GM12878 (cell line): ENCODE data around the gene CD180. TPM values are rescaled to one million over a fixed set of nuclear protein-coding genes. Genes with fewer than 3 reads are reported as not detected.

Experiments used
- ATAC-seq: fragments of 200-7000 bp; cut with Tn5 transposase; 3 replicates; pipeline ENCODE4 v1.9.1; 2020; ENCODE audit warnings: mild to moderate bottlenecking, moderate library complexity
- BruUV-seq: library from RNA; stranded (reverse); fragments of 400-500 nt; replicated peaks from 2 replicates; lab custom pipeline; 2021; lab: Mats Ljungman, UMichigan
- CTCF ChIA-PET: fragments of 300-600 bp; sonication (Branson Sonifier 250); formaldehyde crosslinking; extraction: SDS; loops from one replicate; lab custom pipeline; 2021; ENCODE audit warnings: inconsistent platforms; lab: Yijun Ruan, JAX
- POLR2A ChIA-PET: fragments of 350-600 bp; formaldehyde crosslinking; extraction: SDS; loops from one replicate; lab custom pipeline; 2021; ENCODE audit warnings: inconsistent platforms; lab: Charles Lee
- RAD21 ChIA-PET: fragments of 300-600 bp; sonication (Branson Sonifier 250); formaldehyde crosslinking; loops from one replicate; lab custom pipeline; 2023; ENCODE audit warnings: antibody characterized with exemption; ENCODE audit not compliant: unreplicated experiment; lab: Charles Lee
- SMC1A ChIA-PET: fragments of 300-600 bp; sonication (Branson Sonifier 250); formaldehyde crosslinking; loops from one replicate; lab custom pipeline; 2023; ENCODE audit not compliant: unreplicated experiment, uncharacterized antibody; lab: Charles Lee
- DNase-seq: peaks from one replicate; pipeline ENCODE4 v3.0.0-alpha.2; 2011; ENCODE audit warnings: low read depth, low spot score
- FAIRE-seq: peaks from 3 replicates; lab custom pipeline; 2011; peaks lifted over from hg19 to GRCh38; lab: Jason Lieb, UNC
- H2AFZ ChIP-seq: 2 replicates; pipeline ENCODE4 v1.6.0; 2011; ENCODE audit warnings: low read depth, low read length, control low read depth; ENCODE audit not compliant: control insufficient read depth
- H3K27ac ChIP-seq: 2 replicates; pipeline ENCODE4 v1.5.1; 2011; ENCODE audit warnings: control low read depth; ENCODE audit not compliant: control insufficient read depth, insufficient read depth
- H3K27me3 ChIP-seq, 2 experiments: replicated peaks in 1 of 2; 2 replicates each; pipeline versions ENCODE4 v1.6.0 to v1.6.1; 2011; ENCODE audit warnings: low read length in 1 of 2; ENCODE audit not compliant: control insufficient read depth in 2 of 2, insufficient read depth in 2 of 2
- H3K36me3 ChIP-seq, 2 experiments: 2 replicates each; pipeline ENCODE4 v1.5.1; 2011; ENCODE audit warnings: low read length in 1 of 2; ENCODE audit not compliant: control insufficient read depth in 2 of 2, insufficient read depth in 2 of 2
- H3K4me1 ChIP-seq: 2 replicates; pipeline ENCODE4 v1.6.1; 2011; ENCODE audit warnings: mild to moderate bottlenecking, low read length, moderate library complexity, mixed read lengths; ENCODE audit not compliant: control insufficient read depth, insufficient read depth
- H3K4me2 ChIP-seq: 2 replicates; pipeline ENCODE4 v1.6.0; 2011; ENCODE audit warnings: control low read depth; ENCODE audit not compliant: control insufficient read depth, insufficient read depth
- H3K4me3 ChIP-seq: fragments of 200-600 bp; sonication (generic); 2 replicates; pipeline ENCODE4 v1.5.1; 2016
- H3K79me2 ChIP-seq: 2 replicates; pipeline ENCODE4 v1.6.0; 2011; ENCODE audit warnings: low read length; ENCODE audit not compliant: control insufficient read depth, insufficient read depth
- H3K9ac ChIP-seq: 2 replicates; pipeline ENCODE4 v1.8.0; 2011; ENCODE audit warnings: low read length, control low read depth, mixed read lengths; ENCODE audit not compliant: control insufficient read depth, insufficient read depth
- H3K9me3 ChIP-seq: replicated peaks from 3 replicates; pipeline ENCODE4 v1.5.1; 2011; ENCODE audit warnings: mild to moderate bottlenecking, low read length; ENCODE audit not compliant: control insufficient read depth, insufficient read depth
- H4K20me1 ChIP-seq: 2 replicates; pipeline ENCODE4 v1.6.0; 2011; ENCODE audit not compliant: control insufficient read depth, insufficient read depth
- ASH2L ChIP-seq: fragments of 300-600, 200-600 bp; sonication (generic); IDR thresholded peaks from 2 replicates; pipeline ENCODE4 v1.6.1; 2017; ENCODE audit warnings: low read depth, mild to moderate bottlenecking, borderline replicate concordance
- BCL11A ChIP-seq: IDR thresholded peaks from 2 replicates; pipeline ENCODE4 v1.6.1; 2011; ENCODE audit warnings: low read depth, low read length
- BMI1 ChIP-seq: fragments of 450-650 bp; IDR thresholded peaks from 2 replicates; pipeline ENCODE4 v1.6.1; 2016; ENCODE audit warnings: mild to moderate bottlenecking, moderate library complexity, borderline replicate concordance
- EGR1 ChIP-seq, 2 experiments: IDR thresholded peaks; 1 replicate in 1 of 2; 2 replicates in 1 of 2; pipeline ENCODE4 v1.6.1; 2011 to 2012; ENCODE audit warnings: low read depth in 2 of 2, low read length in 2 of 2, borderline replicate concordance in 1 of 2, mild to moderate bottlenecking in 1 of 2, moderate library complexity in 1 of 2
- ETV6 ChIP-seq, 2 experiments: fragments of 450-650 bp in 1 of 2; IDR thresholded peaks in 1 of 2; conservative IDR thresholded peaks in 1 of 2; 2 replicates each; pipeline ENCODE4 v1.6.1; 2014; ENCODE audit warnings: antibody characterized with exemption in 1 of 2, borderline replicate concordance in 1 of 2, low read depth in 1 of 2, mild to moderate bottlenecking in 1 of 2, moderate library complexity in 1 of 2
- FOXM1 ChIP-seq: IDR thresholded peaks from 2 replicates; pipeline ENCODE4 v1.6.1; 2012; ENCODE audit warnings: low read depth, mild to moderate bottlenecking, inconsistent platforms, low read length, moderate library complexity
- NR2C2 ChIP-seq: IDR thresholded peaks from 2 replicates; pipeline ENCODE4 v1.6.1; 2011; ENCODE audit warnings: borderline replicate concordance, low read depth; ENCODE audit not compliant: control insufficient read depth, insufficient read length
- NR2F1 ChIP-seq: fragments of 450-650 bp; conservative IDR thresholded peaks from 2 replicates; pipeline ENCODE4 v1.6.1; 2017; ENCODE audit warnings: mild to moderate bottlenecking
- NRF1 ChIP-seq: conservative IDR thresholded peaks from 2 replicates; pipeline ENCODE4 v1.6.1; 2011; ENCODE audit warnings: mild to moderate bottlenecking, low read depth, low read length, improper control_type of control experiment
- PAX8 ChIP-seq: fragments of 450-650 bp; IDR thresholded peaks from 2 replicates; pipeline ENCODE4 v1.6.1; 2017; ENCODE audit warnings: mild to moderate bottlenecking, moderate library complexity
- RAD21 ChIP-seq: IDR thresholded peaks from 2 replicates; pipeline ENCODE4 v1.6.1; 2011; ENCODE audit warnings: mild to moderate bottlenecking, low read depth, low read length, moderate library complexity; ENCODE audit not compliant: insufficient read depth
- SMC3 ChIP-seq: IDR thresholded peaks from 2 replicates; pipeline ENCODE4 v1.6.1; 2011; ENCODE audit warnings: low read length, improper control_type of control experiment, borderline replicate concordance
- TAF1 ChIP-seq: IDR thresholded peaks from 2 replicates; pipeline ENCODE4 v1.6.1; 2011; ENCODE audit warnings: mild to moderate bottlenecking, low read depth, low read length, borderline replicate concordance
- WRNIP1 ChIP-seq: IDR thresholded peaks from 2 replicates; pipeline ENCODE4 v1.6.1; 2011; ENCODE audit warnings: low read depth, low read length, improper control_type of control experiment, borderline replicate concordance
- YY1 ChIP-seq: IDR thresholded peaks from 2 replicates; pipeline ENCODE4 v1.6.1; 2011; ENCODE audit warnings: low read depth, mild to moderate bottlenecking, low read length
- ZNF24 ChIP-seq: fragments of 450-650 bp; IDR thresholded peaks from 2 replicates; pipeline ENCODE4 v1.6.1; 2017; ENCODE audit warnings: antibody characterized with exemption, mild to moderate bottlenecking
- ZSCAN29 ChIP-seq: fragments of 450-650 bp; IDR thresholded peaks from 2 replicates; pipeline ENCODE4 v1.6.1; 2017; ENCODE audit warnings: mild to moderate bottlenecking, moderate library complexity
- WGBS: methylation state at CpG from one replicate; pipeline ENCODE4 v1.1.6; 2016; ENCODE audit warnings: low lambda C conversion rate; ENCODE audit not compliant: insufficient replicate concordance, insufficient coverage; ENCODE audit errors: missing lambda C conversion rate; 5-methylcytosine and 5-hydroxymethylcytosine counted together
- in situ Hi-C: fragments of 300-500 bp; cut with MboI; formaldehyde crosslinking; loops from 9 replicates; pipeline ENCODE4 v1.14.3; 2018; ENCODE audit warnings: mixed read lengths
- intact Hi-C: fragments of 100-400 bp; cut with micrococcal nuclease; formaldehyde crosslinking; loops from one replicate; pipeline ENCODE4 v1.14.2; 2022; ENCODE audit not compliant: unreplicated experiment
- polyA plus RNA-seq, 11 experiments: library from polyadenylated mRNA; depleted of rRNA in 4 of 11; unstranded in 6 of 11; stranded (reverse) in 5 of 11; fragments of >200 nt; fragmentation: Nextera tagmentation in 4 of 11; fragmentation: Illumina TruSeq in 1 of 11; extraction: Ambion mirVana in 4 of 11; extraction: Trizol in 1 of 11; gene quantifications; 1 replicate in 1 of 11; 2 replicates in 10 of 11; pipeline versions ENCODE4 v1.2.1 to v1.2.3, GENCODE V29; 2011 to 2016; ENCODE audit warnings: inconsistent platforms in 2 of 11, missing spikeins in 2 of 11, low read depth in 1 of 11
- total RNA-seq, 4 experiments: library from RNA; depleted of rRNA in 3 of 4; stranded (reverse); fragments of >200 nt in 3 of 4; fragmentation: Illumina TruSeq in 1 of 4; extraction: Trizol in 1 of 4; gene quantifications; 2 replicates each; pipeline versions ENCODE4 v1.2.1 to v1.2.3, GENCODE V29; 2013 to 2021
- TF ChIP-seq, protein P1 (sequence below): fragments of 450-650 bp; IDR thresholded peaks from 2 replicates; pipeline ENCODE4 v1.6.1; 2017; ENCODE audit warnings: borderline replicate concordance
- TF ChIP-seq, protein P2 (sequence below): IDR thresholded peaks from 2 replicates; pipeline ENCODE4 v1.6.1; 2012; ENCODE audit warnings: low read depth, low read length, improper control_type of control experiment

The CD180 gene
- total and polyA plus RNA-seq, 10 of the 15 experiments (the other 5 are each of a cell fraction or from before 2014, with no cell fraction given), result 0.22 to 9.7 (median 2.9) TPM

DNA sequence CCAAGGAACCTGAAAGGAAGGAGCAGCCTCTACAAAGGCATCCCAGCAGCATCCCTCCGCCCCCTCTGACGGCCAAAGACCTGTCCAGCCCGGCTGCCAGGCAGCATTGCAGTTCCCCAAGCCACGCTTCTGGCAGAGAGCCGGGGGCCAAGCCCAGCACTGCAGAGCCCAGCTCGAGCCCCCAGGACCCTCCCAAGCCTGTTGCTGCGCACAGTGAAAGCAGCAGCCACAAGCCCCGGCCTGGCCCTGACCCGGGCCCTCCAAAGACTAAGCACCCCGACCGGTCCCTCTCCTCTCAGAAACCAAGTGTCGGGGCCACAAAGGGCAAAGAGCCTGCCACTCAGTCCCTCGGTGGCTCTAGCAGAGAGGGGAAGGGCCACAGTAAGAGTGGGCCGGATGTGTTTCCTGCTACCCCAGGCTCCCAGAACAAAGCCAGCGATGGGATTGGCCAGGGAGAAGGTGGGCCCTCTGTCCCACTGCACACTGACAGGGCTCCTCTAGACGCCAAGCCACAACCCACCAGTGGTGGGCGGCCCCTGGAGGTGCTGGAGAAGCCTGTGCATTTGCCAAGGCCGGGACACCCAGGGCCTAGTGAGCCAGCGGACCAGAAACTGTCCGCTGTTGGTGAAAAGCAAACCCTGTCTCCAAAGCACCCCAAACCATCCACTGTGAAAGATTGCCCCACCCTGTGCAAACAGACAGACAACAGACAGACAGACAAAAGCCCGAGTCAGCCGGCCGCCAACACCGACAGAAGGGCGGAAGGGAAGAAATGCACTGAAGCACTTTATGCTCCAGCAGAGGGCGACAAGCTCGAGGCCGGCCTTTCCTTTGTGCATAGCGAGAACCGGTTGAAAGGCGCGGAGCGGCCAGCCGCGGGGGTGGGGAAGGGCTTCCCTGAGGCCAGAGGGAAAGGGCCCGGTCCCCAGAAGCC is 30.8 kb downstream of the CD180 start:
- DNase-seq, result no peak
- Histone ChIP-seq H3K79me2 (no peaks in the 10 kb centered on the region), H3K36me3 (no peaks in the 10 kb centered on the region), H3K4me3 (no peak overlapping the region), H4K20me1 (no peaks in the 10 kb centered on the region), H3K9me3 (no peaks in the 10 kb centered on the region), H3K4me2 (peak overlapping the region; percentile 63; the same call in 1 of the 2 replicates), H3K4me1 (peaks cover 8% of the 10 kb centered on the region), H3K9ac (no peak overlapping the region; the same call in 1 of the 2 replicates), H3K27ac (peak overlapping the region; percentile 37), H2AFZ (peak overlapping the region; percentile 75), H3K27me3 (no peaks in the 10 kb centered on the region; a peak in 1 of 4 replicates)
- BruUV-seq, result no TSS peak
- SMC1A ChIA-PET, result interaction anchor here (0.8 to 3.0 kb wide), 5 partner anchors 10 to 43 kb away, joined by 3 to 29 read pairs (median 6); no protein-coding TSS in a partner anchor
- intact Hi-C loops, result loop anchor here (1.0 kb wide), 1 partner anchor 42 kb away; no protein-coding TSS in a partner anchor
- FAIRE-seq, result peak; percentile 92
- peak; percentile 93 for ATAC-seq
- POLR2A ChIA-PET, result no interaction called here
- CTCF ChIA-PET, result interaction anchor here (0.8 to 7.9 kb wide), 4 partner anchors 9 to 41 kb away, joined by 3 to 137 read pairs (median 19); no protein-coding TSS in a partner anchor
- in situ Hi-C loops, result no loop called here
- 57% methylated on average over 36 of the region's 36 CpGs for WGBS
- RAD21 ChIA-PET, result interaction anchor here (0.6 to 7.0 kb wide), 2 partner anchors 41 to 158 kb away, joined by 3 to 71 read pairs; no protein-coding TSS in a partner anchor
- TF ChIP-seq EGR1 (IDR thresholded peaks at IDR 0.05; ENCODE audit: borderline replicate concordance in 1 of 2, low read depth in 2 of 2, low read length in 2 of 2), result peak in 1 of 2 experiments; percentile 66; a peak in 2 of 3 replicates
- no peak for TF ChIP-seq ASH2L
- no peak for TF ChIP-seq BCL11A
- no peak for TF ChIP-seq ZSCAN29
- TF ChIP-seq BMI1, result no peak
- peak; percentile 88 for TF ChIP-seq RAD21
- no peak for TF ChIP-seq ETV6 (conservative IDR thresholded peaks at IDR 0.05 in 1 of 2, IDR thresholded peaks at IDR 0.05 in 1 of 2; ENCODE audit: borderline replicate concordance in 1 of 2, low read depth in 1 of 2)
- no peak for TF ChIP-seq WRNIP1
- TF ChIP-seq NRF1, result no peak
- TF ChIP-seq, protein P1, sequence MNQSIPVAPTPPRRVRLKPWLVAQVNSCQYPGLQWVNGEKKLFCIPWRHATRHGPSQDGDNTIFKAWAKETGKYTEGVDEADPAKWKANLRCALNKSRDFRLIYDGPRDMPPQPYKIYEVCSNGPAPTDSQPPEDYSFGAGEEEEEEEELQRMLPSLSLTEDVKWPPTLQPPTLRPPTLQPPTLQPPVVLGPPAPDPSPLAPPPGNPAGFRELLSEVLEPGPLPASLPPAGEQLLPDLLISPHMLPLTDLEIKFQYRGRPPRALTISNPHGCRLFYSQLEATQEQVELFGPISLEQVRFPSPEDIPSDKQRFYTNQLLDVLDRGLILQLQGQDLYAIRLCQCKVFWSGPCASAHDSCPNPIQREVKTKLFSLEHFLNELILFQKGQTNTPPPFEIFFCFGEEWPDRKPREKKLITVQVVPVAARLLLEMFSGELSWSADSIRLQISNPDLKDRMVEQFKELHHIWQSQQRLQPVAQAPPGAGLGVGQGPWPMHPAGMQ, result no peak
- no peak for TF ChIP-seq PAX8
- no peak for TF ChIP-seq FOXM1
- TF ChIP-seq NR2F1, result no peak
- TF ChIP-seq YY1, result 0 out of 2 replicates have a peak, but pooled peaks have one; percentile 43
- 0 out of 2 replicates have a peak, but pooled peaks have one; percentile 7 for TF ChIP-seq TAF1
- TF ChIP-seq SMC3, result peak; percentile 84; the same call in 1 of the 2 replicates
- TF ChIP-seq, protein P2, sequence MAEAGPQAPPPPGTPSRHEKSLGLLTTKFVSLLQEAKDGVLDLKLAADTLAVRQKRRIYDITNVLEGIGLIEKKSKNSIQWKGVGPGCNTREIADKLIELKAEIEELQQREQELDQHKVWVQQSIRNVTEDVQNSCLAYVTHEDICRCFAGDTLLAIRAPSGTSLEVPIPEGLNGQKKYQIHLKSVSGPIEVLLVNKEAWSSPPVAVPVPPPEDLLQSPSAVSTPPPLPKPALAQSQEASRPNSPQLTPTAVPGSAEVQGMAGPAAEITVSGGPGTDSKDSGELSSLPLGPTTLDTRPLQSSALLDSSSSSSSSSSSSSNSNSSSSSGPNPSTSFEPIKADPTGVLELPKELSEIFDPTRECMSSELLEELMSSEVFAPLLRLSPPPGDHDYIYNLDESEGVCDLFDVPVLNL, result no peak
- TF ChIP-seq NR2C2, result no peak
- 0 out of 2 replicates have a peak, but pooled peaks have one; percentile 26 for TF ChIP-seq ZNF24
